Glutamatergic neuron (in vitro differentiated cells): ENCODE measurements around the gene AP3D1. TPM values are rescaled to one million over a fixed set of nuclear protein-coding genes. Genes with fewer than 3 reads are reported as not detected.
A peak's percentile ranks its signal among the peaks of the same experiment; 100 is the strongest.

ENCODE experiments used
- DNase-seq: peaks from one replicate; pipeline ENCODE4 v3.0.0; 2022
- H3K27ac Mint-ChIP-seq: one replicate; pipeline ENCODE4 v1.8.0; 2020; ENCODE audit warnings: mild to moderate bottlenecking, mixed read lengths, inconsistent platforms; ENCODE audit not compliant: unreplicated experiment
- H3K27me3 Mint-ChIP-seq: one replicate; pipeline ENCODE4 v1.8.0; 2020; ENCODE audit warnings: mild to moderate bottlenecking, moderate library complexity, mixed read lengths, inconsistent platforms; ENCODE audit not compliant: unreplicated experiment
- H3K36me3 Mint-ChIP-seq: one replicate; pipeline ENCODE4 v1.8.0; 2020; ENCODE audit warnings: mild to moderate bottlenecking, mixed read lengths, inconsistent platforms; ENCODE audit not compliant: unreplicated experiment
- H3K4me1 Mint-ChIP-seq: one replicate; pipeline ENCODE4 v1.8.0; 2020; ENCODE audit warnings: mild to moderate bottlenecking, low read depth, mixed read lengths, inconsistent platforms; ENCODE audit not compliant: unreplicated experiment
- H3K4me3 Mint-ChIP-seq: one replicate; pipeline ENCODE4 v1.8.0; 2020; ENCODE audit warnings: mild to moderate bottlenecking, mixed read lengths, inconsistent platforms; ENCODE audit not compliant: unreplicated experiment
- H3K9me3 Mint-ChIP-seq: one replicate; pipeline ENCODE4 v1.8.0; 2020; ENCODE audit warnings: mild to moderate bottlenecking, moderate library complexity, mixed read lengths, inconsistent platforms; ENCODE audit not compliant: unreplicated experiment
- total RNA-seq: library from RNA; stranded (reverse); fragmentation: NEBNext Ultra II Directional; extraction: Animal tissue kit (Norgen Biotek cat#: 25700); gene quantifications from one replicate; pipeline ENCODE4 v1.2.1, GENCODE V29; 2021; ENCODE audit not compliant: unreplicated experiment
- TF ChIP-seq, protein P1 (sequence below): fragments of 200-600 bp; sonication (generic); IDR thresholded peaks from one replicate; pipeline ENCODE4 v1.5.0; 2021; ENCODE audit not compliant: partially characterized antibody, unreplicated experiment

AP3D1 gene
- total RNA-seq, 1 donor from 2014 or later = 133 TPM

DNA sequence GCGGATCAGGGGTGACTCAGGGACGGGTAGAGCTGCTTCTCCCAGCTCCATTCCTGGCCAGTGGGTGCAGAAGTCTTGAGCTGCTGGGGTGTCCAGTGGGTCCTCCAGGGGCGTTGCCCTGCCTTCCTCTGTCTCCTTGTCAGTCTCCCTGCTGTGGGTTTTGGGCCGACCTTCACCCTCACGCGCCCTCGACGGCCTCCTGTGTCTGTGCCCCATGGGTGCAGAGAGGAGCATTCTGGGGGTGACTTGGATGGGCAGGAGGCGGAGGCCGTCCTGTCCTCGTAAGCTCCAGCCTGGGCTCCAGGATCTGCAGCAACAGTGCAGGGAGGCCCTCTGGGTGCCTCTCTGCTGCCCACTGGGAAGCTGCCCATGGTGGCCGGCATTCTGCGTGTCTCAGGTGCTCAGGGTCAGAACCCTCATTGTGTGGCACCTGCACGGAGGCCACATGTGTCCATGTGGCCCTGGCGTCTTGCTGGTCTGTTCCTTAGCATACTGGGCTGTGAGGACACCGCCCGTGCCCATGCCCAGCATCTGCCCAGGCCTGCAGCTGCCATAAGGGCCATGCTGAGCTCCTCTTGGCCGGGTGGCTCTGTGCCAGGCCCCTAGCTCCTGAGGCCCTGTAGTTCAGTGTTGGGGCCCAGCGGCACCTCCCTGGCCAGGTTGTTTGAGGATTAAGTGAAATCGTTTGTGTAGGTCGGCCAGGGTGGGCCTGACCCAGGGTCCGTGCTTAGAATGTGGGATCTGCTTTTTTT, 29.7 kb upstream of the AP3D1 start:
- H3K4me1 Mint-ChIP-seq = peaks cover 12% of the 10 kb centered on the region
- H3K27me3 Mint-ChIP-seq = peaks cover 12% of the 10 kb centered on the region
- H3K27ac Mint-ChIP-seq = peak overlapping the region; percentile 81
- TF ChIP-seq, protein P1, sequence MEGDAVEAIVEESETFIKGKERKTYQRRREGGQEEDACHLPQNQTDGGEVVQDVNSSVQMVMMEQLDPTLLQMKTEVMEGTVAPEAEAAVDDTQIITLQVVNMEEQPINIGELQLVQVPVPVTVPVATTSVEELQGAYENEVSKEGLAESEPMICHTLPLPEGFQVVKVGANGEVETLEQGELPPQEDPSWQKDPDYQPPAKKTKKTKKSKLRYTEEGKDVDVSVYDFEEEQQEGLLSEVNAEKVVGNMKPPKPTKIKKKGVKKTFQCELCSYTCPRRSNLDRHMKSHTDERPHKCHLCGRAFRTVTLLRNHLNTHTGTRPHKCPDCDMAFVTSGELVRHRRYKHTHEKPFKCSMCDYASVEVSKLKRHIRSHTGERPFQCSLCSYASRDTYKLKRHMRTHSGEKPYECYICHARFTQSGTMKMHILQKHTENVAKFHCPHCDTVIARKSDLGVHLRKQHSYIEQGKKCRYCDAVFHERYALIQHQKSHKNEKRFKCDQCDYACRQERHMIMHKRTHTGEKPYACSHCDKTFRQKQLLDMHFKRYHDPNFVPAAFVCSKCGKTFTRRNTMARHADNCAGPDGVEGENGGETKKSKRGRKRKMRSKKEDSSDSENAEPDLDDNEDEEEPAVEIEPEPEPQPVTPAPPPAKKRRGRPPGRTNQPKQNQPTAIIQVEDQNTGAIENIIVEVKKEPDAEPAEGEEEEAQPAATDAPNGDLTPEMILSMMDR = no peak
- no peaks in the 10 kb centered on the region for H3K36me3 Mint-ChIP-seq
- peak overlapping the region; percentile 82 for H3K4me3 Mint-ChIP-seq
- DNase-seq = no peak
- H3K9me3 Mint-ChIP-seq = peaks cover 13% of the 10 kb centered on the region

DNA sequence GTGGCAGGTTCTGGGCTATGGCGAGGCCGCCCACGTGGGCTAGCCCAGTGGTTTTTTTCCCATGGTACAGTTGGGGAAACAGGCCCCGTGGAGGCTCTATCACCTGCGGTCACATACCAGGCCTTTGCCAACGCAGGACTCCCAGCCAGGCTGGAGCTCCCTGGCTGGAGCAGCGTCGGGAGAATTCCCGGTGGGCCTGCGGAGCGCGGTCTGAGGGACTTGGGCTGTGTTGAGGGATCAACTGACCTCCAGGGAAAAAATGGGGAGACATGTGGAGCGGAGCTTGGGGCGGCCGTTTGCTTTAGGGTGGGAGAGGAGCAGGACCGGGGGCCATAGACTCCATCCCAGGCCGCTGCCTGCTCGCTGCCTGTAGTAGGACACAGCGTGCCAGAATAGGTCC, 28.7 kb upstream of the AP3D1 start:
- no peaks in the 10 kb centered on the region for H3K36me3 Mint-ChIP-seq
- TF ChIP-seq, protein P1 = no peak
- no peak for DNase-seq
- H3K27ac Mint-ChIP-seq = peak overlapping the region; percentile 74
- H3K4me3 Mint-ChIP-seq = peak overlapping the region; percentile 82
- H3K27me3 Mint-ChIP-seq = peaks cover 12% of the 10 kb centered on the region
- peaks cover 14% of the 10 kb centered on the region for H3K4me1 Mint-ChIP-seq
- peaks cover 15% of the 10 kb centered on the region for H3K9me3 Mint-ChIP-seq

DNA sequence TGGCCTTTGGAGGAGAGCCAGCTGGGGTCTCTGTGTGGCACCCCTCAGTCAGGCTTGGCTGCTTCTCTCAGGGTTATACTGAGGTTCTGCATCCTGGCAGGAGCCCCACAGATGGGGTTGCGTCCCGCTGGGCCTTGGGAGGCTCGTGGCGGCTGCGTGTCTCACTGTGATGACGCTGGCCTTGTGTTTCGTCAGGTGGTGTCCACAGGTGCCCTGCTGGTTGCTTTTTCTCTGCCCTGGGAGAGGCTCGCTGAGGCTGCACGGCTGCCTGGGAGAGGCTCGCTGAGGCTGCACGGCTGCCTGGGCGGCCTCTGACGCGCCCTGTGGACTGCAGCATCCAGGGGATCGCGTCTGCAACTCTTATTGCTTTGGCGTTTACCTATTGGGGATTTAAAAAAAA, 27.7 kb upstream of the AP3D1 start:
- peaks cover 15% of the 10 kb centered on the region for H3K4me1 Mint-ChIP-seq
- peak overlapping the region; percentile 77 for H3K27ac Mint-ChIP-seq

DNA sequence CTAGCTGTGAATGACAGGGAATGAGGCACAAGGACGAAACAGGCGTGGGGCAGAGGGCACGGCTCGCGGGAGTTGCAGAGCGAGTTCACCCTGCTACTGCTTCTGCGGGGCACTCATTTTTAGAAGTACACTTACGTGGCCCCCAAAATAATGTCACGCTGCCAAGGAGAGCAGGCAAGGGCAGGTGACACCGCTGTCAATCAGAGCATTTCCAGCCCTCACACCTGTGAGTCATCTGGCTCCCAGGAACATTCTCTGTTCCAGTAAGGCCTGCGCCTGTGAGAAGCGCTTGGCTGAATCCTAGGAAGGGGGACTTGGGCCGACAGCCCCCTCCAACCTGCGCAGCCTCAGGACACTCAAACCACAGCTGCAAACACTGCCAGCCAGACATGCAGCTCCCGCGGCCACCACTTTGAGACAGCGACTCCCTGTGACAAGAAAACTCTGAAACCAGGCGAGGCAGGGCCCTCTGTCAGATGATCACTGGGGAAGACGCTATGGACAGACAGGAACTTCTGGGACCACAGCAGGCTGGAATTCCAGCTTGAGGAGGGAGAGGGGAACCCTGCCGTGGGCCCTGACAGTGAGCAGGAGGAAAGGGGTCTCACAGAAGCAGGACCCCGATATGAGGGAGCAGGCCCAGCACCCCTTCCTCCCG, 25.1 kb upstream of the AP3D1 start:
- peak overlapping the region; percentile 38 for H3K27ac Mint-ChIP-seq
- H3K4me3 Mint-ChIP-seq = no peak overlapping the region
- peaks cover 15% of the 10 kb centered on the region for H3K9me3 Mint-ChIP-seq
- TF ChIP-seq, protein P1 = no peak
- peaks cover 9% of the 10 kb centered on the region for H3K27me3 Mint-ChIP-seq
- H3K4me1 Mint-ChIP-seq = peaks cover 32% of the 10 kb centered on the region
- H3K36me3 Mint-ChIP-seq = no peaks in the 10 kb centered on the region
- DNase-seq = no peak

More for the DNA sequence above, 27.7 kb upstream of the AP3D1 start:
- TF ChIP-seq, protein P1 = no peak
- peak overlapping the region; percentile 82 for H3K4me3 Mint-ChIP-seq
- no peak for DNase-seq
- no peaks in the 10 kb centered on the region for H3K36me3 Mint-ChIP-seq
- H3K27me3 Mint-ChIP-seq = peaks cover 9% of the 10 kb centered on the region
- peaks cover 15% of the 10 kb centered on the region for H3K9me3 Mint-ChIP-seq

DNA sequence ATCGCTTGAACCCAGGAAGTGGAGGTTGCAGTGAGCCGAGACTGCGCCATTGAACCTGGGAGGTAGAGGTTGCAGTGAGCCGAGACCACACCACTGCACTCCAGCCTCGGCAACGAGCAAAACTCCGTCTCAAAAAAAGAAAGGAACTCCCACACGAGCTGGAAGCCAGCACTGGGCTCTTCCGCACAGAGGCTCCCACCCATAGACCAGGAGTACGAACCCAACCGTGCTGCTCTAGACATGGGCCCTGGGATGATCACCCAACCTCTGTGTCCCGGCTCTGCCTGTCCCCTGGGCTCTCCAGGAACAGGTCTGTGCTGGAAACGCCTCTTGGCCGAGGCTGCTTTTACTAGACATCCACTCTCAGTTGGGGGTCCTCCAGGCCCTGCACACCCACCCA, 24.4 kb upstream of the AP3D1 start:
- H3K4me3 Mint-ChIP-seq = no peak overlapping the region

More for the DNA sequence above, 24.4 kb upstream of the AP3D1 start:
- DNase-seq = no peak
- H3K27ac Mint-ChIP-seq = no peak overlapping the region
- H3K36me3 Mint-ChIP-seq = no peaks in the 10 kb centered on the region
- H3K9me3 Mint-ChIP-seq = peaks cover 12% of the 10 kb centered on the region
- TF ChIP-seq, protein P1 = no peak
- peaks cover 9% of the 10 kb centered on the region for H3K27me3 Mint-ChIP-seq
- H3K4me1 Mint-ChIP-seq = peaks cover 33% of the 10 kb centered on the region
